ENCODE results near the gene FBXO38.

FBXO38 gene, protein sequence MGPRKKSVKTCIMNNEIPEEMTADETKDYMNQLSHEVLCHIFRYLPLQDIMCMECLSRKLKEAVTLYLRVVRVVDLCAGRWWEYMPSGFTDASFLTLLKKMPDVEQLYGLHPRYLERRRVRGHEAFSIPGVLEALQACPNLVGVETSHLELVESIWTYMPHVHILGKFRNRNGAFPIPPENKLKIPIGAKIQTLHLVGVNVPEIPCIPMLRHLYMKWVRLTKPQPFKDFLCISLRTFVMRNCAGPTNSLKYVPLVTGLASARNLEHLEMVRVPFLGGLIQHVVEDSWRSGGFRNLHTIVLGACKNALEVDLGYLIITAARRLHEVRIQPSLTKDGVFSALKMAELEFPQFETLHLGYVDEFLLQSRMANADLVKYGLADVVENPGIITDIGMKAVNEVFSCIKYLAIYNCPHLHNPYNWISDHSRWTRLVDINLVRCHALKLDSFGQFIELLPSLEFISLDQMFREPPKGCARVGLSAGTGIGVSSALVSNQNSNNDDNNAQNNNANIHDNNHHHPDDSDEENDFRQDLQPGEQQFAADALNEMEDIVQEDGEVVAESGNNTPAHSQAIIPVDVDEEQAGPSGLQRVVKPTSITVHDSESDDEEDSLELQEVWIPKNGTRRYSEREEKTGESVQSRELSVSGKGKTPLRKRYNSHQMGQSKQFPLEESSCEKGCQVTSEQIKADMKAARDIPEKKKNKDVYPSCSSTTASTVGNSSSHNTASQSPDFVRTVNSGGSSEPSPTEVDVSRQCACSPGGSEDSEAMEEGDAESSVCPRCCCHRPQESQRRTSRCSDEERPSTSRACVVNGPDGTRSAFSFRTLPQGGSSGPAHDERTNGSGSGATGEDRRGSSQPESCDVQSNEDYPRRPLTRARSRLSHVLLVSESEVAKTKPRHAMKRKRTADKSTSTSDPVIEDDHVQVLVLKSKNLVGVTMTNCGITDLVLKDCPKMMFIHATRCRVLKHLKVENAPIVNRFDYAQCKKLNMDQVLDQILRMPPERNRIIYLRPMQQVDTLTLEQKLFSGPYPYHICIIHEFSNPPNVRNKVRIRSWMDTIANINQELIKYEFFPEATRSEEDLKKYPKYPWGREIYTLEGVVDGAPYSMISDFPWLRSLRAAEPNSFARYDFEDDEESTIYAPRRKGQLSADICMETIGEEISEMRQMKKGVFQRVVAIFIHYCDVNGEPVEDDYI

DNA sequence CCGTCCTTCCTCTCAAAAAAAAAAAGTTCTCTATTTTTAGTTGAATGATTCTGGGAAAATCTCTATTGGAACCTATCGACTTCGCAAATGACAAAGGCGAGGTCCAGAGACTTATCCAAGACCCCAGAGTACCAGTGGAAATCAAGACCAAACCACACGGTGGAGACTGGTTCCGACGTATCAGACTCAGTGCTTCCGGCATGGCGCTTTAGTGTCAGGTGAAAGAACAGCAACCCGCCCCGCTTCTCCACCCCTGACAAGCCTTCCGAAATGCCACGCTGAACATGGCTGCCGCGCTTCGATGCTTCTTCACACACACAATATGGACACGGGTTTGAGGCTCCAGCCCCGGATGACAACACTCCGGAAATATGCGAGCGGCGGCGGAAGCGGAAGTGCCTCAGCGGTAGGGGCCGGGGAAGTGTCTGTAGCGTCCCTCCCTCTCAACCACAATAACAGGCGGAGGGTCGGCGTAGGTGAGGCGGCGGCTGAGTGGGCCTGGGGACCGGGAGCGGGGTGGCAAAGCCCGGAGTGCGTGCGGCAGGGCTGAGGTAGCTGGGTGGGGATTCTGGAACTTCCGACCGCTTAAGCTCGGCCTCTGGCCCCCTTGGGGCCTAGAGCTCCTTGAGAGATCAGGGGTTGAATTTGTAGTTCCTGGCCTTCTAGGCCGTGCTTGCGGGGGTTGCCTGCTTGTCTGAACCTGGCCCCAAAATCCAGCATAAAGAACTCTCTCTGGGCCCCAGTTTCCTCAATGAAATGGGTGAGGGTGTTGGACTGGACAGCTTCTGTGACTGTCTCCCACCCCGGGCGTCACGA is at the start of gene FBXO38:
Gene FBXO38 (plus strand): TSS at position 395 of the 816 bp plus-strand sequence. CDS start 10,819 bp downstream, outside the sequence.
- Histone ChIP-seq H3K4me3 (ENCODE audit: low read length) (peak within 1 kb of the TSS; percentile 77), H3K4me1 (ENCODE audit: control insufficient read depth, insufficient read depth, low read length) (no peaks in the 10 kb centered on the region), H3K27ac (ENCODE audit: low read length) (no peak within 1 kb of the TSS), H3K27me3 (ENCODE audit: control insufficient read depth, insufficient read depth, low read length) (no peaks in the 10 kb centered on the region), H3K36me3 (ENCODE audit: control insufficient read depth, insufficient read depth, low read length) (no peaks in the 10 kb centered on the region), H3K9me3 (ENCODE audit: control insufficient read depth, insufficient read depth, low read length) (no peaks in the 10 kb centered on the region)
- no CpG with 5 or more reads among the region's 45 CpGs for WGBS (ENCODE audit: insufficient coverage, insufficient read length)
- peak; percentile 97 for DNase-seq (ENCODE audit: low read depth, low spot score)

DNA sequence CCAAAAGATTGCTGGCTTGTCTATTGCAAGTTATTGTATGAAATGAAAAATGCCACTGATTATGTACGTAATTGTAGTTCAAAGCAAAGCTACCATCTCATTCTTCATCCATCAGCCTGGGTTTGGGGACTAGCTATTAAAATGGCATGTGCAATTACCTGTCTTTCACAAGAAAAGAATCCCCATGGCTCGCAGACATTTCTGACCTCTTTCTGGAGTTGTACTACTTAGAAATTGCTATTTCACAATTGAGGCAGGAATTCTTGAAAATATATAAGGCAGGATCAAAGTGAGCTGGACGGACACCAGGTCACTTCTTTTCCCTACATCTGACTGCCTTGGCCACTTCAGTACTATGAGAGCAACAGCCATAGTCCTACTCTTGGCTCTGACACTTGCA is 48.5 kb upstream of the FBXO38 start, which contains the start of gene SPINK9:
Gene SPINK9 (plus strand): TSS at position 301 of the 400 bp plus-strand sequence. CDS start 55 bp downstream, at position 356.
- Histone ChIP-seq H3K36me3 (ENCODE audit: control insufficient read depth, insufficient read depth, low read length) (no peaks in the 10 kb centered on the region), H3K4me1 (ENCODE audit: control insufficient read depth, insufficient read depth, low read length) (no peaks in the 10 kb centered on the region), H3K9me3 (ENCODE audit: control insufficient read depth, insufficient read depth, low read length) (no peaks in the 10 kb centered on the region), H3K27ac (ENCODE audit: low read length) (no peak within 1 kb of the TSS), H3K27me3 (ENCODE audit: control insufficient read depth, insufficient read depth, low read length) (no peaks in the 10 kb centered on the region), H3K4me3 (ENCODE audit: low read length) (no peak within 1 kb of the TSS)
- no peak for DNase-seq (ENCODE audit: low read depth, low spot score)
- WGBS (ENCODE audit: insufficient coverage, insufficient read length): no CpG with 5 or more reads among the region's 3 CpGs

DNA sequence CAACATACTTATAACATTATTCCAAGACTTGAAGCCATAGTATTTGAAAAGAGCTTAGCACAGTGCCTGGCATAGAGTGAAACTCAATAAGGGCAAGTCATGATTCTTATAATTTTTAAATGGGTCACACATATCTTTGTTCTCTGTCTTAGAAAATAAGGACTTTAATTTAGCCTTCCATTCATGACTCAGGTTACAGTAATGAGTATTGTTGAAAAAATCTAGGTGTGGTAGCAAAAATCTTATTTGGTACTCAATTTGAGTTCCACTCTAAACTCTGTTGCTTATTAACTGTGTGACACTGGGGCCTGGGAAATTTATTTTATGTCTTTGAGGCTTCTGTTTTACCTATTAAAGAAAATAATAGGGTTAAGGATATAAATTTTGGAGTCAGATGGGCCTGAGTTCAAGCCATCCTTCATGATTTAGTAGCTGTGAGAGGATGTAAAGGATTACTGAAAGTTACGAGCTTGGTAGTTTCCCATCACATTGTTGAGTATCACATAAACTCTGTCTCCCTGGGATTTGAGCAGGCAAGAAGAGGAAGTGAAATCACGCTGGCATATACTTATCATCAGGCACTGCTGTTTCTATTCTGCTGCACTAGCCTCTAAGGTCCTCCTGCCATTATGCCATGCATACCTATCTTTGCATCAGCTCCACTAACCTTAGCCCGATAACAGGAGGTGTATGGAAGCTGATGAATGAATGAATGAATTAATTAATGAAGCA is 46.9 kb upstream of the FBXO38 start:
- no peaks in the 10 kb centered on the region for H3K4me1 ChIP-seq (ENCODE audit: control insufficient read depth, insufficient read depth, low read length)
- DNase-seq (ENCODE audit: low read depth, low spot score): no peak
- no peak overlapping the region for H3K4me3 ChIP-seq (ENCODE audit: low read length)
- H3K27me3 ChIP-seq (ENCODE audit: control insufficient read depth, insufficient read depth, low read length): no peaks in the 10 kb centered on the region
- H3K27ac ChIP-seq (ENCODE audit: low read length): no peak overlapping the region
- no peaks in the 10 kb centered on the region for H3K9me3 ChIP-seq (ENCODE audit: control insufficient read depth, insufficient read depth, low read length)
- WGBS (ENCODE audit: insufficient coverage, insufficient read length): no CpG with 5 or more reads among the region's 3 CpGs
- H3K36me3 ChIP-seq (ENCODE audit: control insufficient read depth, insufficient read depth, low read length): no peaks in the 10 kb centered on the region

DNA sequence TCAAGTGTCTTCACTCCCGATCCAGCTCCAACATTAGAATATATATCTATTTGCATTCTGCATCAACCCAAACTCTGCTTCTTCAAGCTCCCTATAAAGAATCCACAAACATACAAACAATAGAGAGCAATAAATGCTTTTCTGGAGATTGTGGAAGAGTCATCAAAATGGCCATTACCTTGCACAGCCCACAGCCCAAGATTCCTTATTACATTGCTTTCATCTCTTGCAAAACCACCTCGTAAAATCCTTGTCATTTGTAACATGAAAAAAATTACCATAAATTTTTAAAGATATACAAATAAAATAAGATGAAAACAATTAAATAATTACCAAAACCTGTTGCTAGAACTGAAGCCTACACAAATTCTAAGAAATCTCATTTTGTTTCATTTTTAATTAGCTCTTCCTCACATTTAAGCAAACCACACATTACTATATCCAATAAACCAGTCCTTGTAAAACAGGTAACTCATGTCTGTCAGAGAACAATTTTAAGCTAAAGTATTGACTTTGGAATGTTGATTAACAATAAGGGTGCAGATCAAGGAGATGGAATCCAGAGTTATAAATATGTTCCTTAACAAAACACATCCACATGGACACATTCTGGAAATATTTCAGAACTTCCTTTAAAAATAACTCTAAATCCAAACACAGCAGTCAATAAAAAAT is 41.2 kb upstream of the FBXO38 start:
- H3K4me1 ChIP-seq (ENCODE audit: control insufficient read depth, insufficient read depth, low read length): no peaks in the 10 kb centered on the region
- WGBS (ENCODE audit: insufficient coverage, insufficient read length): no CpG with 5 or more reads among the region's 2 CpGs
- H3K27me3 ChIP-seq (ENCODE audit: control insufficient read depth, insufficient read depth, low read length): no peaks in the 10 kb centered on the region
- no peak for DNase-seq (ENCODE audit: low read depth, low spot score)
- no peaks in the 10 kb centered on the region for H3K36me3 ChIP-seq (ENCODE audit: control insufficient read depth, insufficient read depth, low read length)
- no peaks in the 10 kb centered on the region for H3K9me3 ChIP-seq (ENCODE audit: control insufficient read depth, insufficient read depth, low read length)
- H3K27ac ChIP-seq (ENCODE audit: low read length): no peak overlapping the region
- H3K4me3 ChIP-seq (ENCODE audit: low read length): no peak overlapping the region

DNA sequence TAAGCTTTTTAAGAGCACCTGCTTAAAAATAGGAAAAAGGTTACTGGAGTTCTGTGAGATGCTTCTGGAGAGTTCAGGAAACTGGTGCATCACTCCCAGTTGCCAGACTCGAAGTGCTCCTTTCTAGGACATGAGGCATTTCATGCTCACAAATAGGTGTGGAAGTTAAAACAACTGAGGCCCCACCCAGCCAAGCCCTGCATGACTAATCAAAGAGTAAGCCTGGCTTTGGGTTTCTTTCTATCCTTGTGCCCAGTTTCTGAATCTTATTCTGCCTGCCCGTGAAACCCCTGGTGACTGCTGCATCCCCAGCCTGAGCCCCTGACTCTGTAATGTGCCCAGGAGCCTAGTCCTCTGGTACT is 40.7 kb upstream of the FBXO38 start:
- no peak for DNase-seq (ENCODE audit: low read depth, low spot score)
- WGBS (ENCODE audit: insufficient coverage, insufficient read length): no CpG with 5 or more reads among the region's 2 CpGs
- no peaks in the 10 kb centered on the region for H3K4me1 ChIP-seq (ENCODE audit: control insufficient read depth, insufficient read depth, low read length)
- H3K27me3 ChIP-seq (ENCODE audit: control insufficient read depth, insufficient read depth, low read length): no peaks in the 10 kb centered on the region
- H3K4me3 ChIP-seq (ENCODE audit: low read length): no peak overlapping the region
- no peaks in the 10 kb centered on the region for H3K9me3 ChIP-seq (ENCODE audit: control insufficient read depth, insufficient read depth, low read length)
- H3K36me3 ChIP-seq (ENCODE audit: control insufficient read depth, insufficient read depth, low read length): no peaks in the 10 kb centered on the region
- H3K27ac ChIP-seq (ENCODE audit: low read length): no peak overlapping the region

DNA sequence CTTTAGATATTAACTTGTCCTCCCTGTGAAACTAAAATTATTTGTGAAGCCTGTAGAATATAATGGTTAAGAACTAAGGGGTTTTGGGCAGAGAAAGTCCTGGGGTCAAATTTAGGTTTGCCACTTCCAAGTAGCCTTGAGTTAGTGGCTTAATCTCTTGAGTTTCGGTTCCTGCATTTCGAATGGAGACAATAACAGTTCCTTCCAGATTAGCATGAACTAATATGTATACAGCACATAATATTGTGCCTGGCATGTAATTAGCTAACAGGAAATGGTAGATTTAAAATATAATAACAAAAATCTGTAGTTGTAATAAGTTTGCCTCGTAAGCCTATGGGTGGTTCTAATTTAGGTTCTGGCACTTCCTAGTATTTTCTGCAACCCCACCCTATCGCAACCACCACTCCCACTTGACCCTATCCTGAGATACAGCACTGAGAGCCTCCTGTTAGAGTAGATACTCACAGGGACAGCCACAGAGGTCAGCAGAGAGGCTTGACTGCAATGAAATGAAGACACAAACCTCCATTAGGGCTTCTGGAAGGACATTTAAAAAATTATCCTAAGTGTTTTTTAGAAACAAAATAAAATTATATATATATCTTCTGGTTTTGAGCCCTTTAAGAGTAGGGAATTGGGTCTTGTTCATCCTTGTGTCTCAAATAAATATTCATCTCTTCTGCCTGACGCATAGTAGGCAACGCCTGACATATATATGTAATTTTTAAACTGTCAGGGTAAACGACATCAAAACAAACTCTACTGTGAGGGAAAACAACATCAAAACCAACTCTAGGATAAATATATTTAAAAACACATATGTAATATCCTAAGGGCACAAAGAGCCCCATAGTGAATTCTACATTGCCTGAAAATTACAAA is 39.9 kb upstream of the FBXO38 start:
- no peaks in the 10 kb centered on the region for H3K4me1 ChIP-seq (ENCODE audit: control insufficient read depth, insufficient read depth, low read length)
- no peak overlapping the region for H3K27ac ChIP-seq (ENCODE audit: low read length)
- H3K36me3 ChIP-seq (ENCODE audit: control insufficient read depth, insufficient read depth, low read length): no peaks in the 10 kb centered on the region
- H3K4me3 ChIP-seq (ENCODE audit: low read length): no peak overlapping the region
- no peak for DNase-seq (ENCODE audit: low read depth, low spot score)
- no peaks in the 10 kb centered on the region for H3K27me3 ChIP-seq (ENCODE audit: control insufficient read depth, insufficient read depth, low read length)
- H3K9me3 ChIP-seq (ENCODE audit: control insufficient read depth, insufficient read depth, low read length): no peaks in the 10 kb centered on the region
- no CpG with 5 or more reads among the region's 7 CpGs for WGBS (ENCODE audit: insufficient coverage, insufficient read length)

DNA sequence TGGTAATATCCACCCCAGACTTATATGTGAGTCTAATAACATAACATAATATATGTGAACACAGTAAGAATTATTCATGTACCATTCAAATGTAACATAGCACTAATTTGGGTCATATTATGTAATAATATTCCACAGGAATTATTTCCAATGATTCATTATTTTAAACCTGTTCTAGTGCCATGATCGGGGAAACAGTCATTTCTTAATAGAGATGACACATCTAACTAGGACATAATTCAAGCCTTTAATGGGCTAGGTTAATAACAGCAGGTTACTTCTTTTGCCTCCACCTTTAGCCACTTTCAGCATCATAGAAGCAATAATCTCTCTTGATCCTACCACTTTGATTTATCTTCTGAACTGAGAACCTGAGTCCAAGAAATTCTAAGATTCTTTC is 36.1 kb upstream of the FBXO38 start:
- DNase-seq (ENCODE audit: low read depth, low spot score): no peak
- Histone ChIP-seq H3K27me3 (ENCODE audit: control insufficient read depth, insufficient read depth, low read length) (no peaks in the 10 kb centered on the region), H3K4me1 (ENCODE audit: control insufficient read depth, insufficient read depth, low read length) (no peaks in the 10 kb centered on the region), H3K4me3 (ENCODE audit: low read length) (no peak overlapping the region), H3K9me3 (ENCODE audit: control insufficient read depth, insufficient read depth, low read length) (no peaks in the 10 kb centered on the region), H3K36me3 (ENCODE audit: control insufficient read depth, insufficient read depth, low read length) (no peaks in the 10 kb centered on the region), H3K27ac (ENCODE audit: low read length) (no peak overlapping the region)
- no CpG with 5 or more reads among the region's 1 CpG for whole genome bisulfite sequencing (ENCODE audit: insufficient coverage, insufficient read length)

DNA sequence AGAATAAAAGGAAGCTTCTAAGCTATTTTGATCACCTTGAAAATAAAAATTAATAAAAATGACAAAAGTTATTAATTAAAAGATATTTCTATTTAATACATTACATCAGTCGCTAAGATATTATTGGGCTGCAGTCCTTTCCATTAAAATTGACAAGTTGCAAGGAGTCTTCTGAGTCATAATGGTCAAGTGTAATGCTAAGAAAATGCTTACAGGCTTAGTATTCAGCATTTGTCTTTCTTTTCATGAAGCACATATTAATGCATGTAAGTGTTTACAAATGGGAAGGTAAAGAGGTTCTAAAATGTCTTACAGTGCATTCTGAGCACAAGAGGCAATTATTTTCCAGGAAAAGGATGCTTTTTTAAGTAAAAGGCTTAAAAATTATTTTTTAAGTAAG is 31.1 kb upstream of the FBXO38 start:
- no CpG with 5 or more reads among the region's 1 CpG for WGBS (ENCODE audit: insufficient coverage, insufficient read length)
- H3K4me3 ChIP-seq (ENCODE audit: low read length): no peak overlapping the region
- no peaks in the 10 kb centered on the region for H3K9me3 ChIP-seq (ENCODE audit: control insufficient read depth, insufficient read depth, low read length)
- no peak for DNase-seq (ENCODE audit: low read depth, low spot score)
- H3K27me3 ChIP-seq (ENCODE audit: control insufficient read depth, insufficient read depth, low read length): no peaks in the 10 kb centered on the region
- no peak overlapping the region for H3K27ac ChIP-seq (ENCODE audit: low read length)
- no peaks in the 10 kb centered on the region for H3K4me1 ChIP-seq (ENCODE audit: control insufficient read depth, insufficient read depth, low read length)
- no peaks in the 10 kb centered on the region for H3K36me3 ChIP-seq (ENCODE audit: control insufficient read depth, insufficient read depth, low read length)

All from iPS DF 6.9 (cell line).